ENCODE data around the gene ALDH18A1. TPM values are rescaled to one million over a fixed set of nuclear protein-coding genes. Genes with fewer than 3 reads are reported as not detected.

Gene ALDH18A1
- total and polyA plus RNA-seq, 2 of the 8 experiments (the other 6 are each of a cell fraction or from before 2014, with no cell fraction given), result 59.6 to 128 TPM

DNA sequence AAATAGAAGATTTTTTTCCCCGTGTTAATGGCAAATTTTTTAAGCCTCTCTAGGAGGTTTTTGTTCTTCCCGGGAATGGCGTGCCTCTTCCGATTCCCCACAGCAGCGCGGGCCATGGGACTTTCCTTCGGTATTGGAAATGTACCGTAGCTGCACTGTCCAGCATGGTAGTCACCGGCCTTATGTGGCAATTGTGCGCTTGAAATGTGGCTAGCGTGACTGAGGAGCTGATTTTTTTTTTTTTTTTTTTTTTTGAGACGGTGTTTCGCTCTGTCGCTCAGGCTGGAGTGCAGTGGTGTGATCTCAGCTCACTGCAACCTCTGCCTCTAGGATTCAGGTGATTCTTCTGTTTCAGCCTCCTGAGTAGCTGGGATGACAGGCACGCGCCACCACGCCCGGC is 38.2 kb upstream of the ALDH18A1 start:
- H3K79me2 ChIP-seq (ENCODE audit: control insufficient read depth in 1 of 2, insufficient read depth in 2 of 2, low read length in 2 of 2), result peaks cover 0 to 21% of the 10 kb centered on the region in 2 experiments; a peak in 2 of 4 replicates
- ChIA-PET POLR2A (ENCODE audit: partially characterized antibody) (interaction anchor here (0.8 kb wide), 1 partner anchor 147 kb away, joined by 3 read pairs; no protein-coding TSS in a partner anchor), CTCF (ENCODE audit: partially characterized antibody) (interaction anchor here (0.6 to 6.4 kb wide), 29 partner anchors 8 to 320 kb away, joined by 3 to 238 read pairs (median 6); partner anchors contain the start of gene ENTPD1)
- peak overlapping the region; percentile 72; the same call in 1 of the 2 replicates for H2AFZ ChIP-seq (ENCODE audit: low read length)
- H3K56ac ChIP-seq (replicated peaks; ENCODE audit: insufficient read length, low read depth, low read length), result no peak overlapping the region
- DNase-seq (ENCODE audit: low read depth in 1 of 2, low spot score in 2 of 2), result no peak
- H4K91ac ChIP-seq (replicated peaks; ENCODE audit: insufficient read length, low read length), result no peak overlapping the region
- no peak for FAIRE-seq
- no peak overlapping the region for H3K18ac ChIP-seq (ENCODE audit: extremely low read depth, low read length)
- H3K27ac ChIP-seq (ENCODE audit: low read depth, low read length), result no peak overlapping the region
- H3K79me1 ChIP-seq (ENCODE audit: low read depth, low read length), result peaks cover 2% of the 10 kb centered on the region; the same call in 1 of the 2 replicates
- no peak overlapping the region for H3K23ac ChIP-seq (ENCODE audit: insufficient read length)
- H2BK120ac ChIP-seq (replicated peaks; ENCODE audit: low read depth, low read length), result no peak overlapping the region
- H2BK12ac ChIP-seq (ENCODE audit: low read depth, low read length), result no peak overlapping the region
- H3K36me3 ChIP-seq (ENCODE audit: control insufficient read depth in 2 of 4, insufficient read depth in 4 of 4, low read length in 3 of 4), result peaks cover 0 to 10% (median 6%) of the 10 kb centered on the region in 4 experiments; a peak in 7 of 8 replicates
- no peaks in the 10 kb centered on the region for H3K27me3 ChIP-seq (replicated peaks in 1 of 4; ENCODE audit: control insufficient read depth in 3 of 4, extremely low read depth in 1 of 4, insufficient read depth in 3 of 4, low read length in 3 of 4)
- H3K4me1 ChIP-seq (replicated peaks in 1 of 4; ENCODE audit: control insufficient read depth in 3 of 4, insufficient read depth in 4 of 4, low read length in 3 of 4), result peaks cover 0 to 3% (median 1%) of the 10 kb centered on the region in 4 experiments; a peak in 2 of 7 replicates
- H4K8ac ChIP-seq (ENCODE audit: extremely low read depth, insufficient read depth, low read length), result no peak overlapping the region
- H4K5ac ChIP-seq (ENCODE audit: insufficient read length, low read depth, low read length), result no peak overlapping the region
- no peak overlapping the region for H3K9ac ChIP-seq (replicated peaks in 1 of 4; ENCODE audit: extremely low read depth in 1 of 4, low read depth in 3 of 4, low read length in 3 of 4)
- H2AK5ac ChIP-seq (ENCODE audit: low read depth, low read length), result no peak overlapping the region
- no peak overlapping the region for H3K4me3 ChIP-seq (ENCODE audit: extremely low read depth in 1 of 4, insufficient read depth in 2 of 4, low read depth in 3 of 4, low read length in 4 of 4)
- no peak overlapping the region for H2BK5ac ChIP-seq (ENCODE audit: low read depth, low read length)
- no peak overlapping the region for H3K4me2 ChIP-seq (ENCODE audit: insufficient read depth in 1 of 2, low read depth in 2 of 2, low read length in 2 of 2)
- no peak overlapping the region for H3K4ac ChIP-seq (replicated peaks; ENCODE audit: insufficient read length, low read depth, low read length)
- peaks cover 0 to 2% of the 10 kb centered on the region in 2 experiments; a peak in 1 of 4 replicates for H3K9me3 ChIP-seq (ENCODE audit: insufficient read depth in 2 of 2, low read depth in 1 of 2, low read length in 1 of 2)
- no peaks in the 10 kb centered on the region for H4K20me1 ChIP-seq (replicated peaks in 1 of 2; ENCODE audit: control insufficient read depth in 1 of 2, insufficient read depth in 2 of 2, low read length in 2 of 2)
- no peak overlapping the region for H3K14ac ChIP-seq (ENCODE audit: insufficient read length)
- H2BK20ac ChIP-seq (ENCODE audit: low read length), result no peak overlapping the region
- H2BK15ac ChIP-seq (ENCODE audit: low read length), result no peak overlapping the region
- WGBS, 2 experiments (ENCODE audit: extremely low coverage in 1 of 2, insufficient coverage in 1 of 2, insufficient read length in 1 of 2, insufficient replicate concordance in 2 of 2, low coverage in 1 of 2, low lambda C conversion rate in 2 of 2, missing lambda C conversion rate in 1 of 2), result 95% methylated on average over 15 of the region's 18 CpGs; no CpG with 5 or more reads in 1 of the 2 experiments
- H3K23me2 ChIP-seq (ENCODE audit: low read depth, low read length), result peaks cover 7% of the 10 kb centered on the region
- no peak for TF ChIP-seq GTF2F1 (IDR thresholded peaks at IDR 0.05; ENCODE audit: borderline replicate concordance, low read depth, low read length)
- no peak for TF ChIP-seq POLR2AphosphoS5 (IDR thresholded peaks at IDR 0.05; ENCODE audit: low read depth, low read length)
- no peak for TF ChIP-seq SP4 (IDR thresholded peaks at IDR 0.05; ENCODE audit: low read length)
- TF ChIP-seq SP1 (IDR thresholded peaks at IDR 0.05; ENCODE audit: low read depth, low read length), result no peak
- TF ChIP-seq SUZ12 (IDR thresholded peaks at IDR 0.05; ENCODE audit: low read length), result no peak
- TF ChIP-seq JUND (IDR thresholded peaks at IDR 0.05; ENCODE audit: low read length), result no peak
- no peak for TF ChIP-seq RBBP5 (IDR thresholded peaks at IDR 0.05; ENCODE audit: borderline replicate concordance, low read depth, low read length)
- no peak for TF ChIP-seq HDAC6 (IDR thresholded peaks at IDR 0.05; ENCODE audit: low read depth, low read length)
- TF ChIP-seq CTBP2 (IDR thresholded peaks at IDR 0.05; ENCODE audit: borderline replicate concordance, insufficient read depth, insufficient read length, low read length), result no peak
- no peak for TF ChIP-seq KDM4A (IDR thresholded peaks at IDR 0.05; ENCODE audit: low read depth, low read length, severe bottlenecking)
- TF ChIP-seq ASH2L (IDR thresholded peaks at IDR 0.05; ENCODE audit: low read length), result no peak
- TF ChIP-seq EP300 (IDR thresholded peaks at IDR 0.05; ENCODE audit: borderline replicate concordance in 1 of 2, low read depth in 2 of 2, low read length in 2 of 2), result no peak
- no peak for TF ChIP-seq BRCA1 (IDR thresholded peaks at IDR 0.05; ENCODE audit: low read depth, low read length)
- TF ChIP-seq, protein P1, sequence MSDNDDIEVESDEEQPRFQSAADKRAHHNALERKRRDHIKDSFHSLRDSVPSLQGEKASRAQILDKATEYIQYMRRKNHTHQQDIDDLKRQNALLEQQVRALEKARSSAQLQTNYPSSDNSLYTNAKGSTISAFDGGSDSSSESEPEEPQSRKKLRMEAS (IDR thresholded peaks at IDR 0.05), result no peak

All from H1 (cell line).